ENCODE measurements around the gene PRRT1B. TPM values are rescaled to one million over a fixed set of nuclear protein-coding genes. Genes with fewer than 3 reads are reported as not detected.

PRRT1B gene
- polyA plus RNA-seq, 3 donors, result not detected

DNA sequence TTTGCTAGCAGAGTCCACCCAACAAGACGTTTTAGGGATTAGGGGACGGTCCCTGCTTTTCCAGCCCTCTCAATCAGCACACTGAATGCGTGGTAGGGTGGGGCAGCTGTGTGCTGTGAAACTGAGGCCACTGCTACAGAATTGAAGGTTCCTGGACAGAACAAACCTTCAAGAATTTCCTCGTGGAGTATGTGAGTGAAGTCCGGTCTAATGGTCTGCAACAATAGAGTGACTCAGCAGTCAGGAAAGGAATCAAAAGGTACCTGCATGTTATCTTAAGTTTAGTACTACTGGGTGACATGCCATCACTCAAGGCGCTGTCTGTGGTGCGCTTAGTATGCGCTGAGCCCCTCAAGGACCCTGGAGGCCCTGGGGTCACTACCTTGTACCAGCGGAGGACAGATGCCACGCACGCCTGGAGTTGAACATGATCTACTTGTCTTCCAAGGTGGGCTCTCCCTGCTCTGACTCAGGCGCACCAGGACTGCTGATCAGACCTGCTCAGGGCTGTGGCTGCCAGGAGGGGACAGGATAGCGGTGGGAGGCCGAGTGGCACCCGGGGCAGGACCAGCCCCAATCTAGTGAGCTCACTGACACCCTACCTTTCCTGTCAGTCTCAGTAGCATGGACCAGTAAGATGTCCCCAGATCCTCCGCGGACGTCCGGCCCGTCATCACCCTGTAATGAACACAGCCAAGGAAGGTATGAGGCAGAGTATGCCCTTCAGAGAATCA lies 50.5 kb downstream of the PRRT1B start:
- H3K27ac Mint-ChIP-seq, result peak overlapping the region in 6 of 7 donors; percentile 35 to 85 (median 62)
- no peak overlapping the region for H2AFZ ChIP-seq (ENCODE audit: insufficient read depth, low read depth, low read length, poor library complexity, severe bottlenecking)
- TF ChIP-seq, protein P1, sequence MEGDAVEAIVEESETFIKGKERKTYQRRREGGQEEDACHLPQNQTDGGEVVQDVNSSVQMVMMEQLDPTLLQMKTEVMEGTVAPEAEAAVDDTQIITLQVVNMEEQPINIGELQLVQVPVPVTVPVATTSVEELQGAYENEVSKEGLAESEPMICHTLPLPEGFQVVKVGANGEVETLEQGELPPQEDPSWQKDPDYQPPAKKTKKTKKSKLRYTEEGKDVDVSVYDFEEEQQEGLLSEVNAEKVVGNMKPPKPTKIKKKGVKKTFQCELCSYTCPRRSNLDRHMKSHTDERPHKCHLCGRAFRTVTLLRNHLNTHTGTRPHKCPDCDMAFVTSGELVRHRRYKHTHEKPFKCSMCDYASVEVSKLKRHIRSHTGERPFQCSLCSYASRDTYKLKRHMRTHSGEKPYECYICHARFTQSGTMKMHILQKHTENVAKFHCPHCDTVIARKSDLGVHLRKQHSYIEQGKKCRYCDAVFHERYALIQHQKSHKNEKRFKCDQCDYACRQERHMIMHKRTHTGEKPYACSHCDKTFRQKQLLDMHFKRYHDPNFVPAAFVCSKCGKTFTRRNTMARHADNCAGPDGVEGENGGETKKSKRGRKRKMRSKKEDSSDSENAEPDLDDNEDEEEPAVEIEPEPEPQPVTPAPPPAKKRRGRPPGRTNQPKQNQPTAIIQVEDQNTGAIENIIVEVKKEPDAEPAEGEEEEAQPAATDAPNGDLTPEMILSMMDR (IDR thresholded peaks at IDR 0.05), result no peak
- no peak overlapping the region for H3K4me3 ChIP-seq (replicated peaks in 1 of 3; ENCODE audit: low read depth in 2 of 3, low read length in 3 of 3)
- peaks cover 59 to 71% of the 10 kb centered on the region in 2 donors for H3K4me1 ChIP-seq (ENCODE audit: control insufficient read depth in 1 of 2, insufficient read depth in 2 of 2, low read length in 2 of 2)
- H3K27me3 ChIP-seq (ENCODE audit: control insufficient read depth in 2 of 2, insufficient read depth in 2 of 2, low read length in 2 of 2), result no peaks in the 10 kb centered on the region
- DNase-seq, result no peak
- WGBS (ENCODE audit: insufficient coverage), result 85% methylated on average over 15 of the region's 20 CpGs
- H3K4me2 ChIP-seq (replicated peaks; ENCODE audit: extremely low read depth, low read length, poor library complexity, severe bottlenecking), result no peak overlapping the region
- peaks cover 6% of the 10 kb centered on the region for H3K79me2 ChIP-seq (ENCODE audit: insufficient read depth, low read length)
- peaks cover 78 to 87% of the 10 kb centered on the region in 2 donors for H3K36me3 Mint-ChIP-seq
- peaks cover 22% of the 10 kb centered on the region for H4K20me1 ChIP-seq (ENCODE audit: insufficient read depth, low read length)
- intact Hi-C loops (cut with micrococcal nuclease), result loop anchor here in 1 of 2 donors (5.0 kb wide), 1 partner anchor 51 kb away; no protein-coding TSS in a partner anchor
- H3K36me3 ChIP-seq (replicated peaks in 1 of 2; ENCODE audit: control insufficient read depth in 1 of 2, insufficient read depth in 2 of 2, low read length in 2 of 2), result peaks cover 51 to 75% of the 10 kb centered on the region in 2 donors
- no peak overlapping the region for H3K4me3 Mint-ChIP-seq
- H3K9me3 Mint-ChIP-seq, result no peaks in the 10 kb centered on the region
- H3K9me3 ChIP-seq (replicated peaks in 1 of 2; ENCODE audit: control insufficient read depth in 1 of 2, insufficient read depth in 1 of 2, low read length in 2 of 2), result no peaks in the 10 kb centered on the region
- H3K4me1 Mint-ChIP-seq, result peaks cover 65% of the 10 kb centered on the region
- peaks cover 0 to 2% (median 0%) of the 10 kb centered on the region in 3 donors for H3K27me3 Mint-ChIP-seq (ENCODE audit: low read depth in 3 of 3)
- peak overlapping the region in 1 of 2 donors; percentile 44 for H3K27ac ChIP-seq (ENCODE audit: low read depth in 1 of 2, low read length in 2 of 2)
- no peak overlapping the region for H3K9ac ChIP-seq (ENCODE audit: insufficient read depth, low read length, poor library complexity, severe bottlenecking)

- peak overlapping the region in 3 of 7 donors; percentile 38 to 68 (median 53) for H3K27ac Mint-ChIP-seq
- peak overlapping the region in 1 of 2 donors; percentile 93 for H3K27ac ChIP-seq (ENCODE audit: low read depth in 1 of 2, low read length in 2 of 2)
- peaks cover 78 to 87% of the 10 kb centered on the region in 2 donors for H3K36me3 Mint-ChIP-seq
Measured at GRCh38 chr9:131596430-131596743, 51.1 kb downstream of the PRRT1B start.

More at GRCh38 chr9:131596430-131596743, 51.1 kb downstream of the PRRT1B start:
- Mint-ChIP-seq H3K4me1 (peaks cover 60% of the 10 kb centered on the region), H3K9me3 (no peaks in the 10 kb centered on the region), H3K4me3 (no peak overlapping the region), H3K27me3 (ENCODE audit: low read depth in 3 of 3) (peaks cover 0 to 2% (median 0%) of the 10 kb centered on the region in 3 donors)
- WGBS (ENCODE audit: insufficient coverage), result 100% methylated on average over 4 of the region's 4 CpGs
- peaks cover 53 to 78% of the 10 kb centered on the region in 2 donors for H3K36me3 ChIP-seq (replicated peaks in 1 of 2; ENCODE audit: control insufficient read depth in 1 of 2, insufficient read depth in 2 of 2, low read length in 2 of 2)
- H3K9ac ChIP-seq (ENCODE audit: insufficient read depth, low read length, poor library complexity, severe bottlenecking), result no peak overlapping the region
- no peak for DNase-seq
- H3K9me3 ChIP-seq (replicated peaks in 1 of 2; ENCODE audit: control insufficient read depth in 1 of 2, insufficient read depth in 1 of 2, low read length in 2 of 2), result no peaks in the 10 kb centered on the region
- H3K79me2 ChIP-seq (ENCODE audit: insufficient read depth, low read length), result peaks cover 6% of the 10 kb centered on the region
- TF ChIP-seq, protein P1 (IDR thresholded peaks at IDR 0.05), result no peak
- H3K4me2 ChIP-seq (replicated peaks; ENCODE audit: extremely low read depth, low read length, poor library complexity, severe bottlenecking), result no peak overlapping the region
- H3K27me3 ChIP-seq (ENCODE audit: control insufficient read depth in 2 of 2, insufficient read depth in 2 of 2, low read length in 2 of 2), result no peaks in the 10 kb centered on the region
- H3K4me1 ChIP-seq (ENCODE audit: control insufficient read depth in 1 of 2, insufficient read depth in 2 of 2, low read length in 2 of 2), result peaks cover 54 to 66% of the 10 kb centered on the region in 2 donors
- no peak overlapping the region for H2AFZ ChIP-seq (ENCODE audit: insufficient read depth, low read depth, low read length, poor library complexity, severe bottlenecking)
- intact Hi-C loops (cut with micrococcal nuclease), result loop anchor here in 1 of 2 donors (5.0 kb wide), 1 partner anchor 51 kb away; no protein-coding TSS in a partner anchor
- no peak overlapping the region for H3K4me3 ChIP-seq (replicated peaks in 1 of 3; ENCODE audit: low read depth in 2 of 3, low read length in 3 of 3)
- H4K20me1 ChIP-seq (ENCODE audit: insufficient read depth, low read length), result peaks cover 17% of the 10 kb centered on the region
